GM12865 (cell line): Measurements from ENCODE around the gene KCND1.
A peak's percentile ranks its signal among the peaks of the same experiment; 100 is the strongest.

Source experiments
- DNase-seq: peaks from one replicate; pipeline ENCODE4 v3.0.0; 2010; ENCODE audit warnings: low read depth
- H3K4me3 ChIP-seq: 2 replicates; pipeline ENCODE4 v1.5.1; 2011; ENCODE audit warnings: mild to moderate bottlenecking, low read depth, low read length, control low read depth
- TF ChIP-seq, protein P1 (sequence below): IDR thresholded peaks from 2 replicates; pipeline ENCODE4 v1.5.1; 2011; ENCODE audit warnings: low read length, control low read depth, low read depth, inconsistent platforms; ENCODE audit not compliant: insufficient read depth; ENCODE audit errors: missing control alignments

KCND1 gene

DNA sequence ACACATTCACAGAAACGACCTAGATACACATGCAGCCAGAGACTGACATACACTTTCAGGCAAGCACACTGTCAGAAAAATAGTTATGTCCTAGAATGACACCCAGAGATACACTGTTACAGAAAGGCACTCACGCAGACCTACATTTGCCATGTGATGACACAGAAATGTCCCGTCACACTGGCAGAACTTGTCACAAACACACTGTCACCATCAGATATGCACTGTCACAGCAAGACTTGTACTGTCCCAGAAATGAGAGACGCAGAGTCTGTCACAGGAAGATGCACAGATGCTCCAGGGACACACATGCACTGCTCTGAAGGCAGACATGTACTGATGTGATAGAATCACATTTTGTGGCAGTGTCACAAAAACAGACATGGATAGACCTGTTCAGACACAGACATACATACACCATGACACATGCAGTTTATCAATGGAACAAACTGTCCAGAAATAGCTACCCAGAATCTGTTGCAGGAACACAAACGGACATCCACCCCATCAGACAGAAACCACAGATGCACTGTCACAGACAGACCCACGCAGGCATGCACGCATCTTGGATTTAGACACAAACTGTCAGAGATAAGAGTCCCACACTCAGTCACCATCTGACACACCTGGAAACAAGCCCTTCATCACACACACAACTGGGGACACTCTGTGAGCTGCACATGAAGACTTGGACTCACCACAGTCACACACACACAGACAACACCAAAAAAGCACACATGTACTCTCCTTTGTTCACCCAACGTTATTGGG lies 51.5 kb downstream of the KCND1 start:
- H3K4me3 ChIP-seq, result peak overlapping the region; percentile 80
- peak; percentile 18 for DNase-seq
- TF ChIP-seq, protein P1, sequence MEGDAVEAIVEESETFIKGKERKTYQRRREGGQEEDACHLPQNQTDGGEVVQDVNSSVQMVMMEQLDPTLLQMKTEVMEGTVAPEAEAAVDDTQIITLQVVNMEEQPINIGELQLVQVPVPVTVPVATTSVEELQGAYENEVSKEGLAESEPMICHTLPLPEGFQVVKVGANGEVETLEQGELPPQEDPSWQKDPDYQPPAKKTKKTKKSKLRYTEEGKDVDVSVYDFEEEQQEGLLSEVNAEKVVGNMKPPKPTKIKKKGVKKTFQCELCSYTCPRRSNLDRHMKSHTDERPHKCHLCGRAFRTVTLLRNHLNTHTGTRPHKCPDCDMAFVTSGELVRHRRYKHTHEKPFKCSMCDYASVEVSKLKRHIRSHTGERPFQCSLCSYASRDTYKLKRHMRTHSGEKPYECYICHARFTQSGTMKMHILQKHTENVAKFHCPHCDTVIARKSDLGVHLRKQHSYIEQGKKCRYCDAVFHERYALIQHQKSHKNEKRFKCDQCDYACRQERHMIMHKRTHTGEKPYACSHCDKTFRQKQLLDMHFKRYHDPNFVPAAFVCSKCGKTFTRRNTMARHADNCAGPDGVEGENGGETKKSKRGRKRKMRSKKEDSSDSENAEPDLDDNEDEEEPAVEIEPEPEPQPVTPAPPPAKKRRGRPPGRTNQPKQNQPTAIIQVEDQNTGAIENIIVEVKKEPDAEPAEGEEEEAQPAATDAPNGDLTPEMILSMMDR, result no peak

- H3K4me3 ChIP-seq, result peak overlapping the region; percentile 80
- DNase-seq, result peak; percentile 44
- TF ChIP-seq, protein P1, result no peak
Measured at GRCh38 chrX:48919360-48919841, 52.2 kb downstream of the KCND1 start.

- DNase-seq, result peak; percentile 97
- TF ChIP-seq, protein P1, result no peak
- H3K4me3 ChIP-seq, result peak within 1 kb of the TSS; percentile 89
Measured at GRCh38 chrX:48918643-48919340, 52.9 kb downstream of the KCND1 start, which contains the start of gene PIM2. TSS of gene PIM2 (minus strand) at chrX:48919024. CDS start at chrX:48918834, 190 bp downstream.

DNA sequence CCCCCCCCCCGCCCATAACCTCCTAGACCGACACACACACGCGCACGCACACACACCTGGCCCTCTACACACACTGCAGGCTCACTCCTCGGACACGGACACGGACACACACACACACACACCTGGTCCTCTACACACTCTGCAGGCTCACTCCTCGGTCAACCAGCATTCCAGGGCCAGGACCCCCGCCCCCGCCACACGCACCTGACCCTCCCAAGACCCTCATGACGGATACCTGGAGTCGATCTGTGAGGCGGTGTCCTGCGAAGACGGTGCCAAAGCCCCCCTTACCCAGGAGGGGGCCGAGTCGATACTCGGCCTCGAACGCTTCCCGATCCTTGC lies 53.4 kb downstream of the KCND1 start:
- peak; percentile 10 for DNase-seq
- TF ChIP-seq, protein P1, result no peak

GRCh38 chrX:48917139-48918001 lies 54.3 kb downstream of the KCND1 start:
- H3K4me3 ChIP-seq, result peak overlapping the region; percentile 89
- DNase-seq, result peak; percentile 92
- TF ChIP-seq, protein P1, result peak; percentile 76

More for the DNA sequence above, 53.4 kb downstream of the KCND1 start:
- H3K4me3 ChIP-seq, result peak overlapping the region; percentile 89
